HK-2 (cell line): Measurements from ENCODE around the gene GPR141.

Experiments
- DNase-seq: peaks from one replicate; pipeline ENCODE4 v3.0.0-alpha.2; 2018; ENCODE audit not compliant: unreplicated experiment

Gene GPR141

DNA sequence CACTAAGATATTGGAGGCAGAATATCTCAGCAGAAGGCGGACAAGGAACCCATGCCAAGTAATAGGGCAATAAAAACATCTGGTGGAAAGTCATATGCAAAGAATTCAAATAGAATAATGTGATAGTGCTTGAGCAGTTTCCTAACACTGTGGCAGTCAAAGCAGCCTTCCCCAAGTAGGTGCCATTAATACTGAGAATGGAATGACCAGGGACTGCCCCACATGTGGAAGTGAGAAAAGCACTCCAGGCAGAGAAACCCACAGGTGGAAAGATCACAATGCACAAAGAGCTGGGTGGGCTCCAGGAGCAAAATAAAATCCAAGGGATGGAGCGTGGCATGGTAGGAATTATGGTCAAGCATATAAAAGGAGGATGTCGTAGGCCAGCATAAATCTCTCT, 100.4 kb downstream of the GPR141 start:
- DNase-seq = no peak

DNA sequence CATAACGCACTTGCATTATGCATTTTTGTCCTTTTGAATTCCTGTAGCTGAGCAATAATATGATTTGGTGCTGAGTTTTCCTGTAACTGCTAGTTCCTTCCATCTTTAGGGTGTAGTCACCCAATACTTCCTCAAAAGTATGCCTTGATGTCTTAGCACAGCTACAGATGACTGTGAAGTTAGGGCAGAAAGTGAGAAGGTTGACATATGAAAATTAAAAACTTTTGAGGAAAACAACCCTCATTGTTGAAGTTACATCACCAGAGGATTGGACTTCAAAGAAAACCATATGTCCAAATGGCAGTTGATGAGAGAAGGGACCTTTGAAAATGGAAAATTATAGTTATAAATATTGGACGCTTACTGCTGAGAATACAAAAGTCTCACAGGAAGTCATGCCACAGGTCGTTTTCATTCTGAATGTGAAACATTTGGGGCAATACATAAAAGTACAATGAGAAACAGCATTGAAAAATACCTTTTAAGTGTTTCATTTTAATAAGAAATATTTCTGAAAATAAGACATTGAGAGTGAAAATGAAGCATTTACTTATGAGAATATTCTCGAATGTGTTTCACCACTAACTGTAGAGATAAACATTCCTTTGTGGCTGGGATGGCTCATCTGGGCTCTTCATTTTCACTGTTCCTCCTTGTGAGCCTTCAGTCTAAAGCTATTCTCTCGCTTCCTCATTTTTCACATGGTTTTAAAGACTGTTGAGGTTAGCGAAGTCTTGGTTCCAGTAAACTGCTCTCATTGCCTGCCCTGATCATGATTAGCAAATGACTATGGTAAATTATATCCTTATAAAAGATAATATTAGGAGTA, 103.4 kb downstream of the GPR141 start:
- no peak for DNase-seq
